HepG2 (cell line): ENCODE data around the gene CRIM1. TPM values are rescaled to one million over a fixed set of nuclear protein-coding genes. Genes with fewer than 3 reads are reported as not detected.

Source experiments
- ATF1 ChIP-seq: IDR thresholded peaks from 2 replicates; pipeline ENCODE4 v1.6.1; 2016; ENCODE audit warnings: mild to moderate bottlenecking, control low read depth
- FIP1L1 ChIP-seq: fragments of 200-400 bp; formaldehyde crosslinking; IDR thresholded peaks from 2 replicates; pipeline ENCODE4 v1.6.1; 2018; ENCODE audit warnings: low read depth, mild to moderate bottlenecking, low read length, moderate library complexity, borderline replicate concordance; ENCODE audit not compliant: insufficient read depth
- MATR3 ChIP-seq: sonication (generic); formaldehyde crosslinking; IDR thresholded peaks from 2 replicates; pipeline ENCODE4 v1.4.0; 2020; ENCODE audit warnings: missing genetic modification reagents
- MLLT10 ChIP-seq: sonication (generic); formaldehyde crosslinking; IDR thresholded peaks from 2 replicates; pipeline ENCODE4 v1.4.0; 2020; ENCODE audit warnings: missing genetic modification reagents
- RARG ChIP-seq: sonication (generic); formaldehyde crosslinking; IDR thresholded peaks from 2 replicates; pipeline ENCODE4 v1.4.0; 2020; ENCODE audit warnings: low read depth, mild to moderate bottlenecking, missing genetic modification reagents
- XRCC5 ChIP-seq: fragments of 200-400 bp; formaldehyde crosslinking; optimal IDR thresholded peaks from 2 replicates; pipeline ENCODE3; 2017; ENCODE audit warnings: mild to moderate bottlenecking, low read length
- ZBTB7B ChIP-seq: sonication (generic); formaldehyde crosslinking; IDR thresholded peaks from 2 replicates; pipeline ENCODE4 v1.4.0; 2020; ENCODE audit warnings: missing genetic modification reagents
- ZC3H13 ChIP-seq: sonication (generic); formaldehyde crosslinking; IDR thresholded peaks from 2 replicates; pipeline ENCODE4 v1.8.1; 2023; ENCODE audit warnings: mild to moderate bottlenecking, missing genetic modification reagents, moderate library complexity
- ZFAT ChIP-seq: sonication (generic); formaldehyde crosslinking; conservative IDR thresholded peaks from 2 replicates; pipeline ENCODE4 v1.8.1; 2023; ENCODE audit warnings: missing genetic modification reagents, inconsistent platforms
- ZFP36L2 ChIP-seq: sonication (generic); formaldehyde crosslinking; IDR thresholded peaks from 2 replicates; pipeline ENCODE4 v1.4.0; 2020; ENCODE audit warnings: missing genetic modification reagents
- ZNF549 ChIP-seq: sonication (generic); formaldehyde crosslinking; IDR thresholded peaks from 2 replicates; pipeline ENCODE4 v1.5.0; 2020; ENCODE audit warnings: missing genetic modification reagents
- ZNF557 ChIP-seq: sonication (generic); formaldehyde crosslinking; IDR thresholded peaks from 2 replicates; pipeline ENCODE4 v1.4.0; 2020; ENCODE audit warnings: missing genetic modification reagents
- ZNF776 ChIP-seq: sonication (generic); formaldehyde crosslinking; IDR thresholded peaks from 2 replicates; pipeline ENCODE4 v1.4.0; 2020; ENCODE audit warnings: mild to moderate bottlenecking, missing genetic modification reagents
- polyA plus RNA-seq, 8 experiments: library from polyadenylated mRNA; depleted of rRNA in 3 of 8; stranded (reverse) in 7 of 8; unstranded in 1 of 8; fragments of >200 nt; fragmentation: Illumina TruSeq in 4 of 8; extraction: Trizol in 4 of 8; gene quantifications; 2 replicates each; pipeline versions ENCODE4 v1.2.1 to v1.2.3, GENCODE V29; 2011 to 2016; ENCODE audit warnings: low read depth in 4 of 8, missing spikeins in 1 of 8, mixed read lengths in 1 of 8; ENCODE audit not compliant: insufficient read depth in 1 of 8
- total RNA-seq, 5 experiments: library from RNA; depleted of rRNA; stranded (reverse); fragments of >200 nt; fragmentation: Illumina TruSeq; extraction: Trizol; gene quantifications; 2 replicates each; pipeline ENCODE4 v1.2.3, GENCODE V29; 2016; ENCODE audit warnings: low read depth in 1 of 5
- TF ChIP-seq, protein P1 (sequence below), 2 experiments: sonication (generic) in 1 of 2; formaldehyde crosslinking in 1 of 2; IDR thresholded peaks; 2 replicates each; pipeline versions ENCODE4 v1.4.0 to v1.6.1; 2018 to 2020; ENCODE audit warnings: missing genetic modification reagents in 2 of 2, borderline replicate concordance in 1 of 2, low read depth in 1 of 2, mild to moderate bottlenecking in 1 of 2, missing biosample characterization in 1 of 2
- TF ChIP-seq, protein P2 (sequence below): sonication (generic); formaldehyde crosslinking; IDR thresholded peaks from 2 replicates; pipeline ENCODE4 v1.4.0; 2020; ENCODE audit warnings: missing genetic modification reagents
- TF ChIP-seq, protein P3 (sequence below): IDR thresholded peaks from 2 replicates; pipeline ENCODE4 v1.6.1; 2012; ENCODE audit warnings: low read depth, low read length, improper control_type of control experiment
- TF ChIP-seq, protein P4 (sequence below): sonication (generic); formaldehyde crosslinking; IDR thresholded peaks from 2 replicates; pipeline ENCODE4 v1.5.0; 2020; ENCODE audit warnings: missing genetic modification reagents, mild to moderate bottlenecking, borderline replicate concordance
- TF ChIP-seq, protein P5 (sequence below): sonication (generic); formaldehyde crosslinking; IDR thresholded peaks from 2 replicates; pipeline ENCODE4 v1.5.0; 2020; ENCODE audit warnings: missing genetic modification reagents
- TF ChIP-seq, protein P6 (sequence below): IDR thresholded peaks from 2 replicates; pipeline ENCODE4 v1.6.1; 2016; ENCODE audit warnings: missing genetic modification reagents, missing compliant biosample characterization

Gene CRIM1
- total and polyA plus RNA-seq, 2 of the 13 experiments (the other 11 are each of a cell fraction or from before 2014, with no cell fraction given) = 39.1 to 69.9 TPM

DNA sequence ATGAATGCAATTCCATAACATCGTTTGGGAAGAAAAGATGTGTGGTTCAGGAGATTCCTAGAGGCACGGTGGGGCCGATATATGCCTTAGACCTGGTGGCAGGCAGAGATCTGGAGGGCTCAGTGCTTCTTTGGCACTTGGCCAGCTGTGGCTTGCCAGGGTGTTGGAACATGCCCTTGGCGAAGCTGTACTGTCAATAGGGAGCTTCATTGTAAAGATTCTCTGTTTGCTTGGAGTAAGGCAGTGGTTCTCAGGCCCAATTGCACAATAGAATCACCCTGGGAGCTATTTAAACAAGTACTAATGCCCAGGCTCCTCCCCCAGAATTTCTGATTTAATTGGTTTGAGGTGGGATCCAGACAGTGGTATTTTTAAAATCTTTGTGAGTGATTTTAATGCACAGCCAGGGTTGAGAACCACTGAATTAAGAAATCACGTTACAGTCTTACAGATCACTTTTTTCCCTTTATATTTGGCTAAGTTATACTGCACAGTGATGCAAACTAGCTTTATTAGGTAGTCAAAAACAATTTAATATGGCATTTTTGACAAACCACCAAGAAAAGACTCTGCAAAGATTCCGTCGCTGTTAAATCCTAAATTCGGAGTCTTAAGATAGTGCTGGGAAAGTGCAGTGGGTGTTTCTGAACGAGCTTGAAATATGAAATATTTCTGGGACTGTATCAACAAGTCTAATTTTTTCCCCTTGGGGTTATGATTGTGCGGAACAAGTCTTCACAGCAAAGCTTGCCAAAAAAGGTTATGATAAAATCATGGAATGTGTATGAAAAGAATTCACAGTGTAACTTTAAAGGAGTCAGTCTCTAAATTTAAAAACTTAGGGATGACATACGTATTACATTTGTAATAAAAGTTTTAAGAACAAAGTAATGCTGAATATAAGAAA is 78.0 kb downstream of the CRIM1 start (continued):
- TF ChIP-seq ZNF557 (CRISPR knock-in tag) = no peak
- TF ChIP-seq ZNF549 = no peak
- peak; percentile 49 for TF ChIP-seq XRCC5
- TF ChIP-seq MATR3 (CRISPR knock-in tag) = no peak
- TF ChIP-seq, protein P1, sequence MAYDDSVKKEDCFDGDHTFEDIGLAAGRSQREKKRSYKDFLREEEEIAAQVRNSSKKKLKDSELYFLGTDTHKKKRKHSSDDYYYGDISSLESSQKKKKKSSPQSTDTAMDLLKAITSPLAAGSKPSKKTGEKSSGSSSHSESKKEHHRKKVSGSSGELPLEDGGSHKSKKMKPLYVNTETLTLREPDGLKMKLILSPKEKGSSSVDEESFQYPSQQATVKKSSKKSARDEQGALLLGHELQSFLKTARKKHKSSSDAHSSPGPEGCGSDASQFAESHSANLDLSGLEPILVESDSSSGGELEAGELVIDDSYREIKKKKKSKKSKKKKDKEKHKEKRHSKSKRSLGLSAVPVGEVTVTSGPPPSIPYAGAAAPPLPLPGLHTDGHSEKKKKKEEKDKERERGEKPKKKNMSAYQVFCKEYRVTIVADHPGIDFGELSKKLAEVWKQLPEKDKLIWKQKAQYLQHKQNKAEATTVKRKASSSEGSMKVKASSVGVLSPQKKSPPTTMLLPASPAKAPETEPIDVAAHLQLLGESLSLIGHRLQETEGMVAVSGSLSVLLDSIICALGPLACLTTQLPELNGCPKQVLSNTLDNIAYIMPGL (CRISPR knock-in tag; IDR thresholded peaks at IDR 0.05; ENCODE audit: borderline replicate concordance in 1 of 2, low read depth in 1 of 2) = peak in 1 of 2 experiments; percentile 37; a peak in 1 of 4 replicates
- TF ChIP-seq, protein P2, sequence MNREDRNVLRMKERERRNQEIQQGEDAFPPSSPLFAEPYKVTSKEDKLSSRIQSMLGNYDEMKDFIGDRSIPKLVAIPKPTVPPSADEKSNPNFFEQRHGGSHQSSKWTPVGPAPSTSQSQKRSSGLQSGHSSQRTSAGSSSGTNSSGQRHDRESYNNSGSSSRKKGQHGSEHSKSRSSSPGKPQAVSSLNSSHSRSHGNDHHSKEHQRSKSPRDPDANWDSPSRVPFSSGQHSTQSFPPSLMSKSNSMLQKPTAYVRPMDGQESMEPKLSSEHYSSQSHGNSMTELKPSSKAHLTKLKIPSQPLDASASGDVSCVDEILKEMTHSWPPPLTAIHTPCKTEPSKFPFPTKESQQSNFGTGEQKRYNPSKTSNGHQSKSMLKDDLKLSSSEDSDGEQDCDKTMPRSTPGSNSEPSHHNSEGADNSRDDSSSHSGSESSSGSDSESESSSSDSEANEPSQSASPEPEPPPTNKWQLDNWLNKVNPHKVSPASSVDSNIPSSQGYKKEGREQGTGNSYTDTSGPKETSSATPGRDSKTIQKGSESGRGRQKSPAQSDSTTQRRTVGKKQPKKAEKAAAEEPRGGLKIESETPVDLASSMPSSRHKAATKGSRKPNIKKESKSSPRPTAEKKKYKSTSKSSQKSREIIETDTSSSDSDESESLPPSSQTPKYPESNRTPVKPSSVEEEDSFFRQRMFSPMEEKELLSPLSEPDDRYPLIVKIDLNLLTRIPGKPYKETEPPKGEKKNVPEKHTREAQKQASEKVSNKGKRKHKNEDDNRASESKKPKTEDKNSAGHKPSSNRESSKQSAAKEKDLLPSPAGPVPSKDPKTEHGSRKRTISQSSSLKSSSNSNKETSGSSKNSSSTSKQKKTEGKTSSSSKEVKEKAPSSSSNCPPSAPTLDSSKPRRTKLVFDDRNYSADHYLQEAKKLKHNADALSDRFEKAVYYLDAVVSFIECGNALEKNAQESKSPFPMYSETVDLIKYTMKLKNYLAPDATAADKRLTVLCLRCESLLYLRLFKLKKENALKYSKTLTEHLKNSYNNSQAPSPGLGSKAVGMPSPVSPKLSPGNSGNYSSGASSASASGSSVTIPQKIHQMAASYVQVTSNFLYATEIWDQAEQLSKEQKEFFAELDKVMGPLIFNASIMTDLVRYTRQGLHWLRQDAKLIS (CRISPR knock-in tag) = no peak
- TF ChIP-seq ZFP36L2 (CRISPR knock-in tag) = no peak
- TF ChIP-seq ZBTB7B (CRISPR knock-in tag) = no peak
- TF ChIP-seq RARG (CRISPR knock-in tag) = no peak
- TF ChIP-seq, protein P3, sequence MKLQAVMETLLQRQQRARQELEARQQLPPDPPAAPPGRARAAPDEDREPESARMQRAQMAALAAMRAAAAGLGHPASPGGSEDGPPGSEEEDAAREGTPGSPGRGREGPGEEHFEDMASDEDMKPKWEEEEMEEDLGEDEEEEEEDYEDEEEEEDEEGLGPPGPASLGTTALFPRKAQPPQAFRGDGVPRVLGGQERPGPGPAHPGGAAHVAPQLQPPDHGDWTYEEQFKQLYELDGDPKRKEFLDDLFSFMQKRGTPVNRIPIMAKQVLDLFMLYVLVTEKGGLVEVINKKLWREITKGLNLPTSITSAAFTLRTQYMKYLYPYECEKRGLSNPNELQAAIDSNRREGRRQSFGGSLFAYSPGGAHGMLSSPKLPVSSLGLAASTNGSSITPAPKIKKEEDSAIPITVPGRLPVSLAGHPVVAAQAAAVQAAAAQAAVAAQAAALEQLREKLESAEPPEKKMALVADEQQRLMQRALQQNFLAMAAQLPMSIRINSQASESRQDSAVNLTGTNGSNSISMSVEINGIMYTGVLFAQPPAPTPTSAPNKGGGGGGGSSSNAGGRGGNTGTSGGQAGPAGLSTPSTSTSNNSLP = 0 out of 2 replicates have a peak, but pooled peaks have one; percentile 15
- TF ChIP-seq ATF1 = no peak
- TF ChIP-seq, protein P4, sequence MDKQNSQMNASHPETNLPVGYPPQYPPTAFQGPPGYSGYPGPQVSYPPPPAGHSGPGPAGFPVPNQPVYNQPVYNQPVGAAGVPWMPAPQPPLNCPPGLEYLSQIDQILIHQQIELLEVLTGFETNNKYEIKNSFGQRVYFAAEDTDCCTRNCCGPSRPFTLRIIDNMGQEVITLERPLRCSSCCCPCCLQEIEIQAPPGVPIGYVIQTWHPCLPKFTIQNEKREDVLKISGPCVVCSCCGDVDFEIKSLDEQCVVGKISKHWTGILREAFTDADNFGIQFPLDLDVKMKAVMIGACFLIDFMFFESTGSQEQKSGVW (CRISPR knock-in tag) = no peak
- TF ChIP-seq, protein P5, sequence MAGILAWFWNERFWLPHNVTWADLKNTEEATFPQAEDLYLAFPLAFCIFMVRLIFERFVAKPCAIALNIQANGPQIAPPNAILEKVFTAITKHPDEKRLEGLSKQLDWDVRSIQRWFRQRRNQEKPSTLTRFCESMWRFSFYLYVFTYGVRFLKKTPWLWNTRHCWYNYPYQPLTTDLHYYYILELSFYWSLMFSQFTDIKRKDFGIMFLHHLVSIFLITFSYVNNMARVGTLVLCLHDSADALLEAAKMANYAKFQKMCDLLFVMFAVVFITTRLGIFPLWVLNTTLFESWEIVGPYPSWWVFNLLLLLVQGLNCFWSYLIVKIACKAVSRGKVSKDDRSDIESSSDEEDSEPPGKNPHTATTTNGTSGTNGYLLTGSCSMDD = no peak
- TF ChIP-seq ZNF776 = no peak
- TF ChIP-seq FIP1L1 = no peak
- no peak for TF ChIP-seq ZFAT (CRISPR knock-in tag)
- TF ChIP-seq MLLT10 = no peak
- no peak for TF ChIP-seq ZC3H13
- TF ChIP-seq, protein P6, sequence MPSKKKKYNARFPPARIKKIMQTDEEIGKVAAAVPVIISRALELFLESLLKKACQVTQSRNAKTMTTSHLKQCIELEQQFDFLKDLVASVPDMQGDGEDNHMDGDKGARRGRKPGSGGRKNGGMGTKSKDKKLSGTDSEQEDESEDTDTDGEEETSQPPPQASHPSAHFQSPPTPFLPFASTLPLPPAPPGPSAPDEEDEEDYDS = no peak
